ENCODE data around the gene SLC4A8.

DNA sequence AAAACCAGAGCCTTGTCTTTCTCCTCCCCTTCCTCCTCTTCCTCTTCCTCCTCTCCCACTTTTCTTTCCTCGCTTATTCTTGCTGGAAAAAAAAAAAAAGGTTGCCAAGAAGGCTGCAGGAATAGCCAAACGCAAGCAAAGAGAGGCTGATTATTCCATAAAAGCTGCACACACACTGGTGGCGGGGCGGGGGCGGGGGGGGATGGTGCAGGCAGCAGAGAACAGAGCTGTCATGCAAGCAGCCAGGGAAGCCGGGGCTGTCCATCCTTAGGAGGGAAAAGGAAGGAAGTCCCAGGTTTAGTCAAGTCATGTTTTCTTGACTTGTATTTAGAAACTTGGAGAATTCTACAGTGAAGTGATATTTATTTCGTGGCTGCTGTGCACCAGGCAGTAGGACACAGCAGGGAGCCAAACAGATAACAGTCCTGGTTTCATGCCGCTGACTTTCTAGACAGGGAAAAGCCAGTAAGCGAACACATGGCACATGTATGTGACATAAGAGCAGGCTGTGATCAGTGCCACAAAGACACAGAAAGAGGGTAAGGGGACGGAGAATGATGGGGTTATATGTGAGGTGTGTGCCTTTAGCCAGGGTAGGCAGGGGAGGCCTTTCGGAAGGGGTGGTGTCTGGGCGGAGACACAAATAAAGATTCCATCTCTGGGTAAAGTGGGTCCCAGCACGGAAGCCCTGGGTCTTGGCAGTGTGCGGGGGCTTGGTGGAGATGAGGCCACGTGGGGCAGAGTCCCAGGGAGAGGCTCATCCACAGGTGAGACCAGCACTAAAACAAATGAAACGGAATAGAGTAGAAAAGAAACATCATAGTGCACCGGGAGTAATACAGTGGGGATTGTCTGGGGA is 109.8 kb downstream of the SLC4A8 start:
- no peak for TF ChIP-seq EZH2 (IDR thresholded peaks at IDR 0.05; ENCODE audit: low read length)
- TF ChIP-seq, protein P1, sequence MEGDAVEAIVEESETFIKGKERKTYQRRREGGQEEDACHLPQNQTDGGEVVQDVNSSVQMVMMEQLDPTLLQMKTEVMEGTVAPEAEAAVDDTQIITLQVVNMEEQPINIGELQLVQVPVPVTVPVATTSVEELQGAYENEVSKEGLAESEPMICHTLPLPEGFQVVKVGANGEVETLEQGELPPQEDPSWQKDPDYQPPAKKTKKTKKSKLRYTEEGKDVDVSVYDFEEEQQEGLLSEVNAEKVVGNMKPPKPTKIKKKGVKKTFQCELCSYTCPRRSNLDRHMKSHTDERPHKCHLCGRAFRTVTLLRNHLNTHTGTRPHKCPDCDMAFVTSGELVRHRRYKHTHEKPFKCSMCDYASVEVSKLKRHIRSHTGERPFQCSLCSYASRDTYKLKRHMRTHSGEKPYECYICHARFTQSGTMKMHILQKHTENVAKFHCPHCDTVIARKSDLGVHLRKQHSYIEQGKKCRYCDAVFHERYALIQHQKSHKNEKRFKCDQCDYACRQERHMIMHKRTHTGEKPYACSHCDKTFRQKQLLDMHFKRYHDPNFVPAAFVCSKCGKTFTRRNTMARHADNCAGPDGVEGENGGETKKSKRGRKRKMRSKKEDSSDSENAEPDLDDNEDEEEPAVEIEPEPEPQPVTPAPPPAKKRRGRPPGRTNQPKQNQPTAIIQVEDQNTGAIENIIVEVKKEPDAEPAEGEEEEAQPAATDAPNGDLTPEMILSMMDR (optimal IDR thresholded peaks at IDR 0.05 in 1 of 3, IDR thresholded peaks at IDR 0.05 in 1 of 3, conservative IDR thresholded peaks at IDR 0.05 in 1 of 3; ENCODE audit: extremely low read depth in 1 of 3, insufficient read depth in 2 of 3, low read length in 3 of 3): no peak
